IMR-90 (cell line): ENCODE data around the gene EVX1. TPM values are rescaled to one million over a fixed set of nuclear protein-coding genes. Genes with fewer than 3 reads are reported as not detected.

ENCODE experiments used
- ATAC-seq: fragments of 200-7000 bp; cut with Tn5 transposase; 2 replicates; pipeline ENCODE4 v1.9.1; 2020; ENCODE audit warnings: low read depth, mild to moderate bottlenecking, moderate library complexity
- BruUV-seq: library from RNA; stranded (reverse); fragments of 400-500 nt; replicated peaks from 2 replicates; lab custom pipeline; 2021; lab: Mats Ljungman, UMichigan
- CTCF ChIA-PET: fragments of 300-600 bp; formaldehyde crosslinking; extraction: SDS; loops from one replicate; lab custom pipeline; 2021; ENCODE audit warnings: antibody characterized with exemption; lab: Yijun Ruan, JAX
- POLR2A ChIA-PET: fragments of 300-600 bp; sonication (Branson Sonifier 250); formaldehyde crosslinking; loops from one replicate; lab custom pipeline; 2022; ENCODE audit warnings: antibody characterized with exemption; ENCODE audit not compliant: unreplicated experiment; lab: Charles Lee
- DNase-seq: peaks from one replicate; pipeline ENCODE4 v3.0.0; 2013
- H2AFZ ChIP-seq: replicated peaks from 2 replicates; pipeline ENCODE3; 2013; ENCODE audit warnings: low read length, mild to moderate bottlenecking; ENCODE audit not compliant: poor library complexity
- H2AK5ac ChIP-seq: 2 replicates; pipeline ENCODE4 v1.6.1; 2013; ENCODE audit warnings: low read depth, low read length, inconsistent platforms
- H2AK9ac ChIP-seq: replicated peaks from 2 replicates; pipeline ENCODE3; 2013; ENCODE audit warnings: mild to moderate bottlenecking, low read depth, low read length, moderate library complexity; ENCODE audit not compliant: poor library complexity
- H2BK120ac ChIP-seq: 2 replicates; pipeline ENCODE4 v1.6.1; 2013; ENCODE audit warnings: low read depth, low read length, inconsistent platforms
- H2BK15ac ChIP-seq: 3 replicates; pipeline ENCODE4 v1.6.1; 2013; ENCODE audit warnings: low read depth, low read length, inconsistent platforms
- H2BK20ac ChIP-seq: 2 replicates; pipeline ENCODE4 v1.6.1; 2013; ENCODE audit warnings: low read depth, mild to moderate bottlenecking, inconsistent platforms, low read length, moderate library complexity
- H2BK5ac ChIP-seq: 2 replicates; pipeline ENCODE4 v1.6.1; 2013; ENCODE audit warnings: mild to moderate bottlenecking, low read depth, low read length, inconsistent platforms; ENCODE audit not compliant: poor library complexity, severe bottlenecking
- H3K14ac ChIP-seq: replicated peaks from 2 replicates; pipeline ENCODE4 v1.6.1; 2013; ENCODE audit warnings: low read depth, low read length, inconsistent platforms
- H3K18ac ChIP-seq: 2 replicates; pipeline ENCODE4 v1.6.1; 2013; ENCODE audit warnings: low read depth, low read length, control low read depth
- H3K23ac ChIP-seq: 2 replicates; pipeline ENCODE4 v1.6.1; 2013; ENCODE audit warnings: low read depth, low read length, inconsistent platforms
- H3K27ac ChIP-seq: 2 replicates; pipeline ENCODE4 v1.5.1; 2013; ENCODE audit warnings: mild to moderate bottlenecking, control low read depth, low read length; ENCODE audit not compliant: insufficient read depth
- H3K27me3 ChIP-seq: 2 replicates; pipeline ENCODE4 v1.6.1; 2013; ENCODE audit warnings: low read length; ENCODE audit not compliant: control insufficient read depth, insufficient read depth
- H3K36me3 ChIP-seq: 2 replicates; pipeline ENCODE4 v1.6.1; 2013; ENCODE audit warnings: low read length, mixed read lengths; ENCODE audit not compliant: control insufficient read depth, insufficient read depth
- H3K4ac ChIP-seq: 2 replicates; pipeline ENCODE4 v1.6.1; 2013; ENCODE audit warnings: low read depth, low read length, inconsistent platforms
- H3K4me1 ChIP-seq: 2 replicates; pipeline ENCODE4 v1.6.1; 2013; ENCODE audit warnings: low read length, mixed read lengths; ENCODE audit not compliant: control insufficient read depth, insufficient read depth
- H3K4me2 ChIP-seq: 2 replicates; pipeline ENCODE4 v1.6.1; 2013; ENCODE audit warnings: low read depth, mild to moderate bottlenecking, control low read depth, low read length, moderate library complexity
- H3K4me3 ChIP-seq: 2 replicates; pipeline ENCODE4 v1.5.1; 2013; ENCODE audit warnings: low read depth, mild to moderate bottlenecking, control low read depth, low read length, moderate library complexity; ENCODE audit not compliant: insufficient read depth
- H3K56ac ChIP-seq: 2 replicates; pipeline ENCODE4 v1.6.1; 2013; ENCODE audit warnings: low read length, inconsistent platforms; ENCODE audit not compliant: insufficient read depth; ENCODE audit errors: extremely low read depth
- H3K79me1 ChIP-seq, 2 experiments: 2 replicates each; pipeline ENCODE4 v1.6.1; 2013; ENCODE audit warnings: low read length in 2 of 2, inconsistent platforms in 1 of 2, low read depth in 1 of 2
- H3K9ac ChIP-seq: 2 replicates; pipeline ENCODE4 v1.6.1; 2013; ENCODE audit warnings: low read depth, low read length, control low read depth
- H3K9me1 ChIP-seq: 2 replicates; pipeline ENCODE4 v1.6.1; 2013; ENCODE audit warnings: low read length, inconsistent platforms; ENCODE audit not compliant: insufficient read depth
- H3K9me3 ChIP-seq: 2 replicates; pipeline ENCODE4 v1.6.1; 2013; ENCODE audit warnings: low read length; ENCODE audit not compliant: control insufficient read depth, insufficient read depth
- H4K20me1 ChIP-seq: 2 replicates; pipeline ENCODE4 v1.6.1; 2013; ENCODE audit warnings: low read length, inconsistent platforms; ENCODE audit not compliant: insufficient read depth
- H4K5ac ChIP-seq: 2 replicates; pipeline ENCODE4 v1.6.1; 2013; ENCODE audit warnings: mild to moderate bottlenecking, low read depth, low read length, control low read depth
- H4K8ac ChIP-seq, 2 experiments: 2 replicates each; pipeline ENCODE4 v1.6.1; 2013; ENCODE audit warnings: low read depth in 2 of 2, low read length in 2 of 2, control low read depth in 1 of 2, inconsistent platforms in 1 of 2
- H4K91ac ChIP-seq: 2 replicates; pipeline ENCODE4 v1.6.1; 2013; ENCODE audit warnings: low read depth, low read length, inconsistent platforms; ENCODE audit not compliant: insufficient read depth
- CEBPB ChIP-seq: IDR thresholded peaks from 2 replicates; pipeline ENCODE4 v1.6.1; 2012; ENCODE audit warnings: low read depth, low read length, improper control_type of control experiment
- CTCF ChIP-seq: conservative IDR thresholded peaks from 2 replicates; pipeline ENCODE4 v1.5.1; 2012; ENCODE audit warnings: mild to moderate bottlenecking, low read depth, low read length, improper control_type of control experiment
- FOS ChIP-seq: fragments of 150-350 bp; IDR thresholded peaks from 2 replicates; pipeline ENCODE4 v1.6.1; 2016; ENCODE audit warnings: low read depth, low read length
- MAFK ChIP-seq: IDR thresholded peaks from 2 replicates; pipeline ENCODE4 v1.6.1; 2012; ENCODE audit warnings: low read depth, low read length, improper control_type of control experiment
- MAZ ChIP-seq: IDR thresholded peaks from 2 replicates; pipeline ENCODE4 v1.6.1; 2012; ENCODE audit warnings: low read depth, mild to moderate bottlenecking, low read length, improper control_type of control experiment, moderate library complexity, borderline replicate concordance
- MXI1 ChIP-seq: IDR thresholded peaks from 2 replicates; pipeline ENCODE4 v1.6.1; 2012; ENCODE audit warnings: low read depth, mild to moderate bottlenecking, low read length, moderate library complexity, borderline replicate concordance
- NFE2L2 ChIP-seq: fragments of 150-350 bp; IDR thresholded peaks from 2 replicates; pipeline ENCODE4 v1.6.1; 2016; ENCODE audit warnings: low read depth, mild to moderate bottlenecking, low read length
- POLR2A ChIP-seq: IDR thresholded peaks from 2 replicates; pipeline ENCODE4 v1.6.1; 2012; ENCODE audit warnings: mild to moderate bottlenecking, low read depth, low read length
- RCOR1 ChIP-seq: IDR thresholded peaks from 2 replicates; pipeline ENCODE4 v1.6.1; 2012; ENCODE audit warnings: mild to moderate bottlenecking, low read length, improper control_type of control experiment; ENCODE audit not compliant: insufficient replicate concordance
- RFX5 ChIP-seq: IDR thresholded peaks from 2 replicates; pipeline ENCODE4 v1.8.0; 2012; ENCODE audit warnings: low read depth, mild to moderate bottlenecking, low read length, moderate library complexity
- SMC3 ChIP-seq: fragments of 150-350 bp; IDR thresholded peaks from 2 replicates; pipeline ENCODE4 v1.6.1; 2016; ENCODE audit warnings: low read depth, mild to moderate bottlenecking, antibody characterized with exemption, low read length, moderate library complexity
- WGBS, 2 experiments: methylation state at CpG; one replicate each; pipeline versions ENCODE4 v1.1.5 to v1.1.7; 2013; ENCODE audit warnings: missing lambda C conversion rate in 2 of 2; ENCODE audit not compliant: insufficient read length in 1 of 2; ENCODE audit errors: extremely low coverage in 2 of 2; 5-methylcytosine and 5-hydroxymethylcytosine counted together
- dilution Hi-C: fragments of 300-500 bp; cut with HindIII; formaldehyde crosslinking; loops from one replicate; pipeline ENCODE4 v1.14.3; 2018; ENCODE audit warnings: low sequenced_read_pairs; ENCODE audit not compliant: unreplicated experiment
- in situ Hi-C: fragments of 300-500 bp; cut with MboI; formaldehyde crosslinking; loops from 3 replicates; pipeline ENCODE4 v1.14.3; 2019; ENCODE audit warnings: low sequenced_read_pairs, inconsistent platforms, mixed read lengths
- intact Hi-C: fragments of 100-400 bp; cut with micrococcal nuclease; formaldehyde crosslinking; loops from 2 replicates; pipeline ENCODE4 v1.10.0; 2022
- polyA plus RNA-seq, 3 experiments: library from polyadenylated mRNA; depleted of rRNA; stranded (reverse); fragments of >200 nt; gene quantifications; 2 replicates each; pipeline ENCODE4 v1.2.3, GENCODE V29; 2012; ENCODE audit warnings: low replicate concordance in 1 of 3
- total RNA-seq: library from RNA; depleted of rRNA; stranded (reverse); fragments of >200 nt; gene quantifications from 2 replicates; pipeline ENCODE4 v1.2.3, GENCODE V29; 2012

Gene EVX1
- total and polyA plus RNA-seq, 2 of the 4 experiments (the other 2 are of a cell fraction), result not detected

GRCh38 chr7:27297356-27297755 lies 54.8 kb downstream of the EVX1 start:
- CTCF ChIA-PET, result no interaction called here
- WGBS, 2 experiments, result 80% methylated on average over 1 of the region's 8 CpGs; no CpG with 5 or more reads in 1 of the 2 experiments
- Histone ChIP-seq H3K27me3 (peaks cover 1% of the 10 kb centered on the region; the same call in 1 of the 2 replicates), H3K9me3 (no peaks in the 10 kb centered on the region), H2AK9ac (no peak overlapping the region), H3K4ac (no peak overlapping the region), H3K79me1 (no peaks in the 10 kb centered on the region), H2BK5ac (no peak overlapping the region), H2BK120ac (no peak overlapping the region), H2AFZ (peak overlapping the region; percentile 5), H2BK20ac (no peak overlapping the region), H3K14ac (no peak overlapping the region), H3K23ac (no peak overlapping the region), H2BK15ac (no peak overlapping the region), H3K9me1 (no peaks in the 10 kb centered on the region), H3K4me1 (no peaks in the 10 kb centered on the region), H3K27ac (no peak overlapping the region), H3K4me2 (no peak overlapping the region), H3K18ac (no peak overlapping the region), H3K36me3 (no peaks in the 10 kb centered on the region), H4K20me1 (no peaks in the 10 kb centered on the region), H3K4me3 (no peak overlapping the region), H4K91ac (no peak overlapping the region), H4K5ac (no peak overlapping the region), H4K8ac (no peak overlapping the region), H3K56ac (no peak overlapping the region), H3K9ac (no peak overlapping the region), H2AK5ac (no peak overlapping the region)
- dilution Hi-C loops (no loop called here), in situ Hi-C loops (no loop called here), intact Hi-C loops (no loop called here)
- DNase-seq (no peak), ATAC-seq (no peak)
- POLR2A ChIA-PET, result no interaction called here
- no TSS peak for BruUV-seq
- TF ChIP-seq MAFK (no peak), SMC3 (no peak), CTCF (no peak), MXI1 (no peak), NFE2L2 (no peak), POLR2A (no peak), RCOR1 (no peak), FOS (no peak), RFX5 (no peak), MAZ (no peak), CEBPB (no peak)
